ENCODE data around the gene NDUFV2. TPM values are rescaled to one million over a fixed set of nuclear protein-coding genes. Genes with fewer than 3 reads are reported as not detected.

The NDUFV2 gene
- total and polyA plus RNA-seq, 2 of the 13 experiments (the other 11 are each of a cell fraction or from before 2014, with no cell fraction given), result 216 to 299 TPM

GRCh38 chr18:9066817-9067306 lies 35.6 kb upstream of the NDUFV2 start:
- in situ Hi-C loops (cut with HindIII; ENCODE audit: extremely low pct_ligation_motif_present, low pct_unique_long_range_greater_than_20kb) (loop anchor here (25.0 kb wide), 1 partner anchor 270 kb away; the partner anchor contains the start of gene TWSG1), intact Hi-C loops (cut with micrococcal nuclease; ENCODE audit: unreplicated experiment) (no loop called here)
- ChIA-PET POLR2A (no interaction called here), CTCF (ENCODE audit: low intra/inter-chr PET ratio, low total read pairs) (no interaction called here)
- Histone ChIP-seq H3K9me3 (ENCODE audit: low read length) (no peaks in the 10 kb centered on the region), H2AFZ (ENCODE audit: low read length) (no peak overlapping the region), H3K4me1 (ENCODE audit: insufficient read depth, low read length) (peaks cover 32% of the 10 kb centered on the region), H3K4me3 (replicated peaks in 1 of 3; ENCODE audit: insufficient read depth in 1 of 3, low read depth in 2 of 3, low read length in 3 of 3) (no peak overlapping the region), H3K27me3 (ENCODE audit: control insufficient read depth in 1 of 2, insufficient read depth in 2 of 2, low read length in 2 of 2) (no peaks in the 10 kb centered on the region; a peak in 1 of 5 replicates), H3K79me2 (ENCODE audit: insufficient read depth, low read length) (no peaks in the 10 kb centered on the region), H3K36me3 (replicated peaks in 1 of 2; ENCODE audit: control insufficient read depth in 1 of 2, insufficient read depth in 2 of 2, low read length in 2 of 2) (no peaks in the 10 kb centered on the region), H3K27ac (ENCODE audit: extremely low read length, insufficient read depth, low read length) (no peak overlapping the region), H3K4me2 (ENCODE audit: low read depth, low read length) (no peak overlapping the region), H4K20me1 (ENCODE audit: insufficient read depth, low read length) (no peaks in the 10 kb centered on the region), H3K9ac (ENCODE audit: insufficient read depth, low read depth, low read length) (no peak overlapping the region)
- FAIRE-seq, result no peak
- TF ChIP-seq CTCF (CRISPR knock-in tag; IDR thresholded peaks at IDR 0.05), result no peak
- TF ChIP-seq GABPB1 (CRISPR knock-in tag; IDR thresholded peaks at IDR 0.05), result no peak
- no peak for TF ChIP-seq ZHX1 (CRISPR knock-in tag; IDR thresholded peaks at IDR 0.05; ENCODE audit: low read depth)
- 78% methylated on average over 5 of the region's 5 CpGs for WGBS (ENCODE audit: low lambda C conversion rate)
- BruUV-seq (replicated peaks), result no TSS peak
- ATAC-seq, result no peak
- no peak for DNase-seq (ENCODE audit: low spot score)
